Measurements from ENCODE around the gene AK1. TPM values are rescaled to one million over a fixed set of nuclear protein-coding genes. Genes with fewer than 3 reads are reported as not detected.

AK1 gene
- total and polyA plus RNA-seq, 2 of the 8 experiments (the other 6 are each of a cell fraction or from before 2014, with no cell fraction given) = 37.9 to 39.2 TPM

GRCh38 chr9:127909839-127910273 is 32.4 kb upstream of the AK1 start:
- Histone ChIP-seq H2AK5ac (ENCODE audit: low read depth, low read length) (no peak overlapping the region), H3K14ac (ENCODE audit: insufficient read length) (no peak overlapping the region), H4K5ac (ENCODE audit: insufficient read length, low read depth, low read length) (no peak overlapping the region), H2AFZ (ENCODE audit: low read length) (no peak overlapping the region), H2BK120ac (replicated peaks; ENCODE audit: low read depth, low read length) (no peak overlapping the region), H3K27ac (ENCODE audit: low read depth, low read length) (no peak overlapping the region), H2BK12ac (ENCODE audit: low read depth, low read length) (no peak overlapping the region), H4K91ac (replicated peaks; ENCODE audit: insufficient read length, low read length) (no peak overlapping the region), H3K18ac (ENCODE audit: extremely low read depth, low read length) (no peak overlapping the region), H3K4me3 (ENCODE audit: extremely low read depth in 1 of 4, insufficient read depth in 2 of 4, low read depth in 3 of 4, low read length in 4 of 4) (no peak overlapping the region), H3K4ac (replicated peaks; ENCODE audit: insufficient read length, low read depth, low read length) (no peak overlapping the region), H2BK15ac (ENCODE audit: low read length) (no peak overlapping the region), H2BK20ac (ENCODE audit: low read length) (no peak overlapping the region), H4K8ac (ENCODE audit: extremely low read depth, insufficient read depth, low read length) (no peak overlapping the region), H3K27me3 (replicated peaks in 1 of 4; ENCODE audit: control insufficient read depth in 3 of 4, extremely low read depth in 1 of 4, insufficient read depth in 3 of 4, low read length in 3 of 4) (no peaks in the 10 kb centered on the region), H4K20me1 (replicated peaks in 1 of 2; ENCODE audit: control insufficient read depth in 1 of 2, insufficient read depth in 2 of 2, low read length in 2 of 2) (peaks cover 0 to 1% of the 10 kb centered on the region in 2 experiments), H3K79me1 (ENCODE audit: low read depth, low read length) (no peaks in the 10 kb centered on the region), H3K23me2 (ENCODE audit: low read depth, low read length) (no peaks in the 10 kb centered on the region), H3K56ac (replicated peaks; ENCODE audit: insufficient read length, low read depth, low read length) (no peak overlapping the region), H2BK5ac (ENCODE audit: low read depth, low read length) (no peak overlapping the region), H3K79me2 (ENCODE audit: control insufficient read depth in 1 of 2, insufficient read depth in 2 of 2, low read length in 2 of 2) (no peaks in the 10 kb centered on the region), H3K9me3 (ENCODE audit: insufficient read depth in 2 of 2, low read depth in 1 of 2, low read length in 1 of 2) (no peaks in the 10 kb centered on the region), H3K23ac (ENCODE audit: insufficient read length) (no peak overlapping the region), H3K4me1 (replicated peaks in 1 of 4; ENCODE audit: control insufficient read depth in 3 of 4, insufficient read depth in 4 of 4, low read length in 3 of 4) (peaks cover 0 to 5% (median 0%) of the 10 kb centered on the region in 4 experiments; a peak in 3 of 7 replicates), H3K36me3 (ENCODE audit: control insufficient read depth in 2 of 4, insufficient read depth in 4 of 4, low read length in 3 of 4) (peaks cover 0 to 6% (median 0%) of the 10 kb centered on the region in 4 experiments; a peak in 1 of 8 replicates), H3K9ac (replicated peaks in 1 of 4; ENCODE audit: extremely low read depth in 1 of 4, low read depth in 3 of 4, low read length in 3 of 4) (no peak overlapping the region), H3K4me2 (ENCODE audit: insufficient read depth in 1 of 2, low read depth in 2 of 2, low read length in 2 of 2) (no peak overlapping the region)
- 86% methylated on average over 16 of the region's 17 CpGs; no CpG with 5 or more reads in 1 of the 2 experiments for WGBS, 2 experiments (ENCODE audit: extremely low coverage in 1 of 2, insufficient coverage in 1 of 2, insufficient read length in 1 of 2, insufficient replicate concordance in 2 of 2, low coverage in 1 of 2, low lambda C conversion rate in 2 of 2, missing lambda C conversion rate in 1 of 2)
- TF ChIP-seq JUND (IDR thresholded peaks at IDR 0.05; ENCODE audit: low read length) (no peak), SIX5 (IDR thresholded peaks at IDR 0.05; ENCODE audit: low read depth, low read length) (no peak), SIRT6 (IDR thresholded peaks at IDR 0.05; ENCODE audit: low read length) (no peak)
- DNase-seq (ENCODE audit: low read depth in 1 of 2, low spot score in 2 of 2) (no peak), FAIRE-seq (no peak)
- ChIA-PET POLR2A (ENCODE audit: partially characterized antibody) (interaction anchor here (1.1 kb wide), 1 partner anchor 11 kb away, joined by 3 read pairs; no protein-coding TSS in a partner anchor), CTCF (ENCODE audit: partially characterized antibody) (interaction anchor here (0.7 to 2.7 kb wide), 9 partner anchors 11 to 317 kb away, joined by 3 to 14 read pairs (median 4); partner anchors contain the start of gene TOR2A)

Data from H1 (cell line).